Activated CD8-positive, alpha-beta T cell treated with anti-CD3 and anti-CD28 coated beads, Interleukin-2, amount 10 ng/mL, durations not matched to agents 7 days and 5 days (primary cell): ENCODE data around the gene ZMIZ1. TPM values are rescaled to one million over a fixed set of nuclear protein-coding genes. Genes with fewer than 3 reads are reported as not detected.

Source experiments
- ATAC-seq: fragments of 150-1000 bp; cut with Tn5 transposase; one replicate; pipeline ENCODE4 v1.10.0; 2021; ENCODE audit warnings: moderate library complexity
- CTCF ChIA-PET: fragments of 350-600 bp; sonication (Branson Sonifier 250); formaldehyde crosslinking; loops from one replicate; lab custom pipeline; 2021; ENCODE audit warnings: antibody characterized with exemption; lab: Charles Lee
- POLR2A ChIA-PET: fragments of 350-600 bp; sonication (Branson Sonifier 250); formaldehyde crosslinking; loops from one replicate; lab custom pipeline; 2021; ENCODE audit warnings: antibody characterized with exemption; lab: Charles Lee
- DNase-seq: peaks from one replicate; pipeline ENCODE4 v3.0.0-alpha.2; 2020
- H3K27ac Mint-ChIP-seq: one replicate; pipeline ENCODE4 v1.8.0; 2021; ENCODE audit warnings: mild to moderate bottlenecking, mixed read lengths
- H3K27me3 Mint-ChIP-seq: one replicate; pipeline ENCODE4 v1.8.0; 2021; ENCODE audit warnings: low read depth, mixed read lengths
- H3K36me3 Mint-ChIP-seq: one replicate; pipeline ENCODE4 v1.8.0; 2021; ENCODE audit warnings: low read depth, mixed read lengths
- H3K4me1 Mint-ChIP-seq: one replicate; pipeline ENCODE4 v1.8.0; 2021; ENCODE audit warnings: low read depth, mixed read lengths
- H3K4me3 Mint-ChIP-seq: one replicate; pipeline ENCODE4 v1.8.0; 2021; ENCODE audit warnings: mild to moderate bottlenecking, mixed read lengths
- H3K9me3 Mint-ChIP-seq: one replicate; pipeline ENCODE4 v1.8.0; 2022; ENCODE audit warnings: mixed read lengths; ENCODE audit not compliant: insufficient read depth
- total RNA-seq, 2 experiments: library from RNA; stranded (reverse); gene quantifications; one replicate each; pipeline ENCODE4 v1.2.3, GENCODE V29; 2021

ZMIZ1 gene
- total RNA-seq, 2 experiments from 2014 or later = 39.9 to 40.6 TPM

GRCh38 chr10:79252971-79253370 lies 184.2 kb downstream of the ZMIZ1 start:
- ChIA-PET POLR2A (no interaction called here), CTCF (interaction anchor here (0.9 kb wide), 1 partner anchor 187 kb away, joined by 3 read pairs; no protein-coding TSS in a partner anchor)
- ATAC-seq (no peak), DNase-seq (no peak)
- H3K36me3 Mint-ChIP-seq = peaks cover 6% of the 10 kb centered on the region
- peaks cover 37% of the 10 kb centered on the region for H3K4me1 Mint-ChIP-seq
- no peak overlapping the region for H3K4me3 Mint-ChIP-seq
- H3K27ac Mint-ChIP-seq = no peak overlapping the region
- H3K9me3 Mint-ChIP-seq = no peaks in the 10 kb centered on the region
- H3K27me3 Mint-ChIP-seq = no peaks in the 10 kb centered on the region

- Mint-ChIP-seq H3K27ac (no peak overlapping the region), H3K9me3 (no peaks in the 10 kb centered on the region), H3K36me3 (peaks cover 6% of the 10 kb centered on the region), H3K4me1 (peaks cover 31% of the 10 kb centered on the region), H3K4me3 (no peak overlapping the region), H3K27me3 (no peaks in the 10 kb centered on the region)
- POLR2A ChIA-PET = no interaction called here
- ATAC-seq = no peak
- DNase-seq = no peak
- CTCF ChIA-PET = interaction anchor here (1.0 kb wide), 1 partner anchor 9 kb away, joined by 3 read pairs; no protein-coding TSS in a partner anchor
Observed at GRCh38 chr10:79253704-79254103, 184.9 kb downstream of the ZMIZ1 start.

- POLR2A ChIA-PET = no interaction called here
Observed at GRCh38 chr10:79254333-79255006, 185.7 kb downstream of the ZMIZ1 start.

GRCh38 chr10:79255007-79255507 lies 186.3 kb downstream of the ZMIZ1 start:
- ATAC-seq (no peak), DNase-seq (no peak)
- CTCF ChIA-PET = no interaction called here
- no peak overlapping the region for H3K4me3 Mint-ChIP-seq
- H3K9me3 Mint-ChIP-seq = no peaks in the 10 kb centered on the region
- POLR2A ChIA-PET = no interaction called here
- H3K27ac Mint-ChIP-seq = no peak overlapping the region
- H3K4me1 Mint-ChIP-seq = peaks cover 27% of the 10 kb centered on the region
- peaks cover 6% of the 10 kb centered on the region for H3K36me3 Mint-ChIP-seq
- H3K27me3 Mint-ChIP-seq = no peaks in the 10 kb centered on the region

More at GRCh38 chr10:79254333-79255006, 185.7 kb downstream of the ZMIZ1 start:
- Mint-ChIP-seq H3K27ac (no peak overlapping the region), H3K4me3 (no peak overlapping the region), H3K4me1 (peaks cover 29% of the 10 kb centered on the region), H3K36me3 (peaks cover 6% of the 10 kb centered on the region), H3K27me3 (no peaks in the 10 kb centered on the region), H3K9me3 (no peaks in the 10 kb centered on the region)
- ATAC-seq (no peak), DNase-seq (no peak)
- CTCF ChIA-PET = interaction anchor here (1.0 kb wide), 1 partner anchor 10 kb away, joined by 3 read pairs; no protein-coding TSS in a partner anchor

GRCh38 chr10:79256264-79256806 lies 187.6 kb downstream of the ZMIZ1 start:
- H3K27ac Mint-ChIP-seq = no peak overlapping the region
- H3K9me3 Mint-ChIP-seq = no peaks in the 10 kb centered on the region
- no peaks in the 10 kb centered on the region for H3K36me3 Mint-ChIP-seq
- CTCF ChIA-PET = no interaction called here
- H3K4me1 Mint-ChIP-seq = peaks cover 15% of the 10 kb centered on the region
- H3K27me3 Mint-ChIP-seq = no peaks in the 10 kb centered on the region
- POLR2A ChIA-PET = no interaction called here
- ATAC-seq (no peak), DNase-seq (no peak)
- H3K4me3 Mint-ChIP-seq = no peak overlapping the region

- DNase-seq (no peak), ATAC-seq (no peak)
- no peak overlapping the region for H3K4me3 Mint-ChIP-seq
- H3K36me3 Mint-ChIP-seq = no peaks in the 10 kb centered on the region
- ChIA-PET POLR2A (interaction anchor here (1.0 kb wide), 1 partner anchor 10 kb away, joined by 8 read pairs; no protein-coding TSS in a partner anchor), CTCF (no interaction called here)
- no peak overlapping the region for H3K27ac Mint-ChIP-seq
- H3K4me1 Mint-ChIP-seq = peaks cover 16% of the 10 kb centered on the region
- H3K9me3 Mint-ChIP-seq = no peaks in the 10 kb centered on the region
- no peaks in the 10 kb centered on the region for H3K27me3 Mint-ChIP-seq
Observed at GRCh38 chr10:79258894-79259293, 190.1 kb downstream of the ZMIZ1 start.

- H3K27ac Mint-ChIP-seq = peak overlapping the region; percentile 1
- H3K9me3 Mint-ChIP-seq = no peaks in the 10 kb centered on the region
- H3K27me3 Mint-ChIP-seq = no peaks in the 10 kb centered on the region
- ATAC-seq (no peak), DNase-seq (no peak)
- ChIA-PET CTCF (interaction anchor here (1.2 kb wide), 1 partner anchor 12 kb away, joined by 3 read pairs; no protein-coding TSS in a partner anchor), POLR2A (no interaction called here)
- no peak overlapping the region for H3K4me3 Mint-ChIP-seq
- no peaks in the 10 kb centered on the region for H3K36me3 Mint-ChIP-seq
- peaks cover 19% of the 10 kb centered on the region for H3K4me1 Mint-ChIP-seq
Observed at GRCh38 chr10:79259834-79260233, 191.1 kb downstream of the ZMIZ1 start.

GRCh38 chr10:79260811-79261740 lies 192.3 kb downstream of the ZMIZ1 start:
- DNase-seq (no peak), ATAC-seq (no peak)
- peaks cover 27% of the 10 kb centered on the region for H3K4me1 Mint-ChIP-seq
- no peak overlapping the region for H3K27ac Mint-ChIP-seq
- no peaks in the 10 kb centered on the region for H3K27me3 Mint-ChIP-seq
- no peak overlapping the region for H3K4me3 Mint-ChIP-seq
- CTCF ChIA-PET = no interaction called here
- no peaks in the 10 kb centered on the region for H3K9me3 Mint-ChIP-seq
- H3K36me3 Mint-ChIP-seq = no peaks in the 10 kb centered on the region
- POLR2A ChIA-PET = interaction anchor here (1.8 kb wide), 1 partner anchor 12 kb away, joined by 6 read pairs; no protein-coding TSS in a partner anchor

GRCh38 chr10:79262131-79262530 lies 193.4 kb downstream of the ZMIZ1 start:
- Mint-ChIP-seq H3K4me3 (no peak overlapping the region), H3K27ac (no peak overlapping the region), H3K27me3 (no peaks in the 10 kb centered on the region), H3K36me3 (no peaks in the 10 kb centered on the region), H3K9me3 (no peaks in the 10 kb centered on the region), H3K4me1 (peaks cover 36% of the 10 kb centered on the region)
- POLR2A ChIA-PET = interaction anchor here (1.8 kb wide), 1 partner anchor 13 kb away, joined by 6 read pairs; no protein-coding TSS in a partner anchor
- CTCF ChIA-PET = no interaction called here
- DNase-seq (no peak), ATAC-seq (no peak)

GRCh38 chr10:79262959-79263746 lies 194.4 kb downstream of the ZMIZ1 start:
- no peak overlapping the region for H3K27ac Mint-ChIP-seq
- DNase-seq (no peak), ATAC-seq (no peak)
- no peaks in the 10 kb centered on the region for H3K9me3 Mint-ChIP-seq
- H3K36me3 Mint-ChIP-seq = no peaks in the 10 kb centered on the region
- ChIA-PET POLR2A (no interaction called here), CTCF (no interaction called here)
- no peaks in the 10 kb centered on the region for H3K27me3 Mint-ChIP-seq
- no peak overlapping the region for H3K4me3 Mint-ChIP-seq
- H3K4me1 Mint-ChIP-seq = peaks cover 44% of the 10 kb centered on the region

- H3K4me1 Mint-ChIP-seq = peaks cover 48% of the 10 kb centered on the region
- POLR2A ChIA-PET = no interaction called here
- ATAC-seq (no peak), DNase-seq (no peak)
- no peaks in the 10 kb centered on the region for H3K27me3 Mint-ChIP-seq
- H3K4me3 Mint-ChIP-seq = no peak overlapping the region
- CTCF ChIA-PET = interaction anchor here (1.0 kb wide), 1 partner anchor 14 kb away, joined by 4 read pairs; no protein-coding TSS in a partner anchor
- H3K27ac Mint-ChIP-seq = no peak overlapping the region
- no peaks in the 10 kb centered on the region for H3K9me3 Mint-ChIP-seq
- H3K36me3 Mint-ChIP-seq = peaks cover 4% of the 10 kb centered on the region
Observed at GRCh38 chr10:79263939-79264338, 195.2 kb downstream of the ZMIZ1 start.
